HG03460 (cell line): Measurements from ENCODE around the gene GPR55.
"Not testable (repeated sequence)": the region's sequence is repeated elsewhere in the genome, so short reads cannot be mapped to it uniquely, and the experiment has no call there.

Experiments used
- ATAC-seq: cut with Tn5 transposase; IDR thresholded peaks from one replicate; pipeline ENCODE4 v1.9.1; 2021; ENCODE audit not compliant: unreplicated experiment

The GPR55 gene

DNA sequence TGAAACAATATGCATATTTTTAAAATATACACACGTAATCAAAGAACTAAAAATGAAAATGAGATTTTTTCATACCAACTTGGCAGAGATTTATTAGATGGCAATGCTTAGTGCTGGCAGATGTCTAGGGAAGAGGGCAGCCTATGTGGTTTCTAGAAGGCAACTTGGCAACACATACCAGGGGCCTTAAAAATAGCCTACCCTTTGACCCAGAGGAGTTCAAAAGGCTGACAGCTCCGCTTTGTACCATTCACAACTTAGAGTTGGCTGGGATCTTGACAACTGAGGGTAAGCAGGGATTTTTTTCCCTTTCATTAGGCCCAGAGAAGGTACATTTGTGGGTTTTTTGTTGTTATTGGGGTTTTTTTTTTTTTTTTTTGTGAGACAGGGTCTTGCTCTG is 26.4 kb upstream of the GPR55 start:
- no peak for ATAC-seq

DNA sequence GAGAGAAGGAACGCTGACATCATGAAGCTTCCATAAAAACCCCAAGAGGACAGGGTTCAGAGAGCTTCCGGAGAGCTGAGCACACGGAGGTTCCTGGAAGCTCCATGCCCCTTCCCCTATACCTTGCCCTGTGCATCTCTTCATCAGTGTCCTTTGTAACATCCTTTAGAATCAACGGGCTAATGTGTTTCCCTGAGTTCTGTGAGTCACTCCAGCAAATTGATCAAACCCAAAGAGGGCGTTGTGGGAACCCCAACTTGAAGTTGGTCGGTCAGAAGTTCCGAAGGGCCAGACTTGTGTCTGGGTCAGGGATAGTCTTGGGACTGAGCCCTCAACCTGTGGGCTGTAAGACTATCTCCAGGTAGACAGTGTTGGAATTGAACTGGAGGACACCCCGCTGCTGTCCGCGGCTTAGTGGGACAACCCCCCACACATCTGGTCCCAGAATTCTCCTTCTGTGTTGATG is 25.9 kb upstream of the GPR55 start:
- ATAC-seq = no peak

DNA sequence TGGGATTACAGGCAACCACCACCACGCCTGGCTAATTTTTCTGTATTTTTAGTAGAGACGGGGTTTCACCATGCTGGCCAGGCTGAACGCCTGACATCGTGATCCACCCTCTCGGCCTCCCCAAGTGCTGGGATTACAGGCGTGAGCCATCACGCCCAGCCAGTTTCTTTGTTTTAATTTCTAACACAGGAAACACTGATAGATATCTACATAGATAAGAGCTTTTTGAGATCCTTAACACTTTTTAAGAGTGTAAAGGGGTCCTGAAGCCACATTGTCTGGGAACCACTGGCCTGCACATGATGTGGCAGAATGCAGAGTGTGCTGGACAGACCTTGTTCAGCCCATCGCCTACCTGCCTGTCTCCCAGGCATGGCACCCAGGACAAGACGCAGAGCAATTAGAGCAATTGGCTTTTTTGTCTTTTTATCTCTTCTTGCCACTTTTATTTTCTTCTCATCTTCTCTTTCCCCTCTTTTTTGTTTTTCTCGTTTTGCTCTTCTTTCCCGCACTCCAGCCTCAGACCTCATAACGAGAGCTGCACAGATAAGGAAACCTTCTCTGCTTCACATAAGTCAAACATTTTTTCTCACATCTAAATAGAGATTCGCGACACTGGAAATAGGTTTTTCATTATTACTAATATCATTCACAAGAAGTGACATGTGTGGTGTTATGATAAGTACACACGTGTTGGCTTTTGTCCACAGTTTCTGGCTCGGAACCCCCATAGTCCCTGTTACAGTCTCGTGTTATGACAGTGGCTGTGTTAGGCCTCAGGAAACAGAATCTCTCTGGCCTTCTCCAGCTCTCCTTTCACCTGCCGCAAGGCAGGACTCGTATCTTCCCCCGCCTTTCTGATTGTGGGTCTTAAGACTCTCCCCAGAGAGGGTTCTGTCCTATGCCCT is 25.2 kb upstream of the GPR55 start:
- peak; percentile 47 for ATAC-seq

DNA sequence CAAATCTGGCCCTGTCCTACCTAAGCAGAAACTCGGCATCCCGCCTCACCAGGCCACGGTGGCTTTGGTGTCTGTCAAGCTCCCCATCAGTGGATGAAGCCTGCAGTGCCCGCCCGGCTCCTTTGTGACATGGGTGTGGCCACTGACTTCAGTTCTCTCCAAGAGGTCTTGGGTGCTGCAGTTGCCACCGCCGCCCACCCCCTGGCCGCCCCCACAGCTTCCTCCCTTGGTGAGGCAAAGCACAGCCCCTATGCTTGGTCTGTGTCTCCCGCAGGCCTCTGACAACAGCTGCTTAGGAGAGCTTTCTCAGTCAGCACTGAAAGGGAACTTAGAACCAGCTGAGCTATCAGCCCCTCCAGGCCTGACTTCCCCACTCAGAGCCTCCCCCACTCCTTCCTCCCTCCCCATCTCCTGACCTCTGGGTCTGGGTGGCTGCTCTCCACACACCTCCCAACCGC is 22.9 kb upstream of the GPR55 start:
- ATAC-seq = peak; percentile 43

DNA sequence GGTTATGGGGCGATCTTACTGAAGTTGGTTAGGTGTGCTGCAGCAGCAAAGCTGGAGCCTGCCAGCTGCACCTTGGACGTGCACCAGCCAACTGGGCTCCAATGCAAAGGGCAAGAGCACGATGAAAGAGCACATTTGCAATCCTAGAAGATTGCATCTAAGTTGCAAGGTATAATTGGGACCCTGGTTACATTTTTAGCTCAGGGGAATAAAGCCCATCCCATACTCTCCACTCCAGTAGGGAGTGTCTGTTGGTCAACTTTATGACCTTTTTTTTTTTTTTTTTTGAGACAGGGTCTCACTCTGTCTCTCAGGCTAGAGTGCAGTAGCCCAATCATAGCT is 22.2 kb upstream of the GPR55 start:
- ATAC-seq = no peak

DNA sequence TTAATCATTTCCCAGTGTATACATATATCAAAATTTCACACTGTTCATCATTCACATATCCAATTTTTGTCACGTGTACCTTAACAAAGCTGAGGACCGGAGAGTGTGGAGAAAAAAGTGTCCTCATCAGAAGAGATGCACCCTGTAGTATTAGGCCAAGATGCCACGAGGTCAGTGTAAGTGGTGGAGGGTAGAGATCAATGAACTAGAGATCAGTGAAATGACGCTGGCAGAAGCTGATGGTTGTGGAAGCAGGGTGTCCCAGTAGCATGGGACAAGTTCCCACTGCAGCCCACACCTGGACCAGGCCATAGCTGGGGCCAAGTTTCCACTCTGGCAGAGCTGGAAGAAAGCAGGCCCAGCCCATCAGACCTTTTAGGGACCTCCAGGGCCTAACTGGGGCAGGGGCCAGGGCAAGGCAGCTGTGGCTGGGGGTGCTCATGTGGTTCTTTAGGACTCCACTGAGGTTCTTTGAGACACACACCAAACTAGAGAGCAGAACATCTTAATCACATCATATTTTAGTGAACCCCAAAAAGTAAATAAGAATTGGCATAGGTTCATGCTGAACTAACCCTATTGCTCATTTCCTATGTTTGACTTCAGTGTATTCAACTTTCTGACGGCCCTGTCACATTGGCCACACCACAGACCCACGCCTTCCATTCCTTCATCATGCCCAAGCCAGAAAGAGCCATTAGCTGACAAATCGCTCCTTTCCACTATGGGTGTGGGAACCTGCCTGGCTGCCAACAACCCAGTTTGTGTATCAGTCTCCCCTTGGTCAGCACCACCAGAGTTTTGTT is 21.6 kb upstream of the GPR55 start:
- no peak for ATAC-seq

DNA sequence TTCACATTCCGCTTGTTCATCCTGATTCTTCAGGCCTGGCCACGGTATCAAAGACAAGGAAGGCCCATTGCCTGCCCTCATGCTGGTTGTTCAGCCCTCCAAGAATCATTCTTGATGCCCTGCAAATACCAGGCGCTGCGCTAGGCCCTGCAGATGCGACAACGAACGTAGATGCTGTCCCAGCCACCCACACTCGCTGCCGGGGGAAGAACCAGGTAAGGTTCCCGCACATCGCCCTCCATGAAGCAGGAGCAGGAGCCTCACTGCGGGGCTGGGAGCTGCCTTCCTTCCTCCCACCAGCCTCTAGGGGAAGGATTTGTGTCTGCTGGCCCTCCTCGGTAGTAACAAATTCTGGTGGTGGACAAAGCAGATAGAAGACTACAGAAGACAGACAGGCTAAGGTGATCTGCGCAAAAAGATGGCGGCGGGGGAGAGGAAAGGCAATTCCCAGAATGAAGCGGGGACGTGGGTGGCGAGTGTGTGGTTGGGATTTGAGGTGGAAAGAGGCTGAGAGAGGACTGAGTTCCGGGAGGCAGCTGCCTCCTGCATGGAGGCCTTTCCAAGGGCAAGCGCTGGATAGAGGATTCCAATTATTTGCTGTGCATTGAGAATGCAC is 19.8 kb upstream of the GPR55 start:
- ATAC-seq = no peak

DNA sequence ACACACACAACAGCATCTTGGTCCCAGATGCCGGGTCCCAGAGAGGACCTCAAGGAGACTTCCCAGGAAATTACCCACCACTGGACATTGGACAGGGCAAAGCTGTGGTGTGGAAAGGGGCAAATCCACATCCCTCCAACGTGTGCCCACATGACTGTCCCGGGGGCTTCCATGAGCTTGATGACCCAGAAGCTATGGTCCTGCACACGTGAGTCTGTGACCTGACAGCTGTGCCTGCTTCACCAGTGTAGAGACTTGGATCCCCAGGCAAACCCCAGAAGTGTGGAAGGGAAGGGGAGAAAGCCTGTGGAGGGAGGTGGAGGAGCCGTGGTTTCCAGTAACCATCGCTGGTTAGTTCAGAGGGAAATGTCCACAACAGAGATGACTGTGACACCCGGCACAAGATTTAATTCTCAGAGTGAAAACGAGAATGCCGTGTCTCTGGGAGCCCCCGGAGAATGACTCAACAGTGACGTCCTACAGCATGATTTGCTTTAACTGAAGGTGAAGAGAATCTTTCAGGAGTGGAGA is 19.1 kb upstream of the GPR55 start:
- peak; percentile 54 for ATAC-seq

DNA sequence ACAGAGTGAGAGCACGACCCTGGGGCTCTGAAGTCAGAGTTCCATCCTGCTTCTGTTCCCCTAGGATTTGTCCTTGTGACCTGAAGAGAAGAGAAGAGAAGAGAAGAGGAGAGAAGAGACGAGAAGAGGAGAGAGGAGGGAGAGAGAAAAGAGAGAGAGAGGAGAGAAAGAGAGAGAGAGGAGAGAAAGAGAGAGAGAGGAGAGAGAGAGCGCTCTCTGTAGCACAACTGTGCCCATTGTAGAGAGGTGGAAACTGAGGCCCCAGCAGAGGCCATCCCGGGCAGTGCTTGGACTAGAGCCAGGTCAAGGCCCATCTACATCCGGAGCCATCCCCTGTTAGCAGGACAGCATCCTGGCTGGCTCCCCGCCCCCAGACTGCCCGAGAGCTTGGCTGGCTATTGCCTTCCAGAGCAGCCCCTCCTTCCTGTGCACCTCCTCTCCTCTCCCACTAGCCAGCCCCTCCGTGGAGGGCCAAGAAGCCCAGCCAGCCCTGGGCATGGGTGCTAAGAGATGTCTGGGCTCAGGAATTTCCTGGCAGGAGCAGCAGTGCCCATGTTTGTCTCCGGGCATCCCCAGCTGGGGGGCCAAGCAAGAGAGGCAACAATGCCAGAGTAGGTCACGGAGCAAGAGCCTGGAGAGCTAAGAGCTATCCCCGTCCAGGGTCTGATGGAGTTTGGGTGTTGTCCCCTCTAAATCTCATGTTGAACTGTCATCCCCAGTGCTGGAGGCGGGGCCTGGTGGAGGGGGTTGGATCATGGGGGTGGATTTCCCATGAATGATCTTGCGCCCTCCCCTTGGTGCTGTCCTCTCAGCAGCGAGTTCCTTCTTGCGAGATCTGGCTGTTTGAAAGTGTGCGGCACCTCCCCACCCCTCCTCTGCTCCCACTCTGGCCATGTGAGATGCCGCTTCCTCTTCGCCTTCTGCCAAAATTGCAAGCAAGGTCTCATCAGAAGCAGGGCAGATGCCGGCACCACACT is 18.2 kb upstream of the GPR55 start:
- peak; percentile 63 for ATAC-seq

DNA sequence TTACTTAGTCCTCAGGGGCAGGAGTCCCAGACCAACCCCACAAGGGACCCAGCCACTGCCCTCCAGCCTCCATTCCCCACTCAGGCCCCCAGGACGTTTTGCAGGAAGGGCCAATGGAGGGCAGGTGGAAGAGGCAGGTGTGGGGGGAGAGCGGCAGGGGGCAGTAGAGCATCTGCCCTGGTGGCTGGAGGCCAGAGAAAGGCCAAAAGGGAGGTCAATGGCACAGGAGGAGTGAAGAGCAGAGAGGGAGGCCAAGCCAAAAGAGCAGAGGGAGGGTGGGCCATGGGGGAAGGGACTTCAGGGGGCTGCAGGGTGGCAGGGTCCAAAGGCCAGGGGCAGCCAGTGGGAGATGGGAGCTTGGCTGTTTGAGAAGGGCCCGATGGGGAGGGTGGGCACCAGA is 17.3 kb upstream of the GPR55 start:
- no peak for ATAC-seq

DNA sequence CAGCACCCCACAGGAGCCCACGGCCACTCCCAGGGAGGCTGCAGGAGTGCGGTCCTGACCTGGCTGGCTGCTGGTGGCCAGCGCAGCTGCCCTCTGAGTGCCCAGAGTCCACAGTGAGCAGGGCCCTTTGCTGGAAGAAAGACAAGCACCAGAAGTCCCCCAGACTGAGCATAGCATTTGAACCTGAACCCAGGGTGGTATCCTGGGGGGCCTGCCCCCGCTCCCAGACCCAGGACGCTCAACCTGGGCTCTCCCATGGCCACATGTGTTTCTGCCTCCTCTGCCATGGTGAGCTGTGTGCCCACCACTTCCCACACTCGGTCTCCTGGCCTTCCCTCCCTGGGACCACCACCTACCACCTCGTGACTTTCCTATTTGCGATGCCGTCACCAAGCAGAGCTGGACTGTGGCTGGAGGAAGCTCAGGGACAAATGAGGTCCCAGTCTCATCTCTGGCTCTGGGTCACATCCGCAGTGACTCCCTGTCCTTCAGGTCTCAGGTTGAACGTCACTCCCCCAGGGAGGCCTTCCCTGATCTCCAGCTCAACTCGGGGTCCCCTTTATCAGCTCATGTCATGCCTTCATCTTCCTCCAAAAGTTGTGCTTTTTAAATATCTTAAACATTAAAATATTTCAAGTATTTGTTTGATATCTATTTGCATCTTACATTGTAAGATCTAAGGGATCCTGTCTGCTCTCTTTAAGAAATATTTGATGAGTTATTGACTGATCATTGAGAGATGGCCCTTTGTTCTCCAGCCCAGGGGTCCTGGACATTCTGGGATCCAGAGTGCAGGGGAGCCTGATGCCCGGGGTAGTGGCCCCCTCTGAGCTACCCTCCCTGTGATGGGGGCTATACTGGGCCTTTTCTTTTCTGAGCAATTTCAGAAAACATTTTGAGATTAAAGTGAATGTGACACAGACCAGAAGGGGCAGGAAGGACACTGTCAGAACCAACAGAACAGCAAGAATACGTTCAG is 16.4 kb upstream of the GPR55 start:
- ATAC-seq = no peak

DNA sequence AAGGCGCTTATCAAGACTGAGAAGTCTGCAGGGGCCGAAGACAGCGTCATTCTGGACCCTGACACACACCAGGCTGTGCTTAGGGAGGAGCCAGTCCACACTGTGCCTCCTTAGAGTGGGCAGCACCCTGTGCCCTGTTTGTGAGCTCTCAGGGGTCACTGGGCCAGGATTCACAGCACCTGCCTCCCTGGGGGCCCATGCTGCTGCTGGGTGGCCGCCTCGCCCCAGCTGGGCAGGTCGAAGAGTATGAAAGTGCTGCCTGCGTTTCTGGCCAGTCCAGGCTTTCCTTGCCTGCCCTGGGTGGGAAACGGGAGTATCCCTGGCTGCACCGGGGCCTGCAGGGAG is 15.4 kb upstream of the GPR55 start:
- no peak for ATAC-seq

DNA sequence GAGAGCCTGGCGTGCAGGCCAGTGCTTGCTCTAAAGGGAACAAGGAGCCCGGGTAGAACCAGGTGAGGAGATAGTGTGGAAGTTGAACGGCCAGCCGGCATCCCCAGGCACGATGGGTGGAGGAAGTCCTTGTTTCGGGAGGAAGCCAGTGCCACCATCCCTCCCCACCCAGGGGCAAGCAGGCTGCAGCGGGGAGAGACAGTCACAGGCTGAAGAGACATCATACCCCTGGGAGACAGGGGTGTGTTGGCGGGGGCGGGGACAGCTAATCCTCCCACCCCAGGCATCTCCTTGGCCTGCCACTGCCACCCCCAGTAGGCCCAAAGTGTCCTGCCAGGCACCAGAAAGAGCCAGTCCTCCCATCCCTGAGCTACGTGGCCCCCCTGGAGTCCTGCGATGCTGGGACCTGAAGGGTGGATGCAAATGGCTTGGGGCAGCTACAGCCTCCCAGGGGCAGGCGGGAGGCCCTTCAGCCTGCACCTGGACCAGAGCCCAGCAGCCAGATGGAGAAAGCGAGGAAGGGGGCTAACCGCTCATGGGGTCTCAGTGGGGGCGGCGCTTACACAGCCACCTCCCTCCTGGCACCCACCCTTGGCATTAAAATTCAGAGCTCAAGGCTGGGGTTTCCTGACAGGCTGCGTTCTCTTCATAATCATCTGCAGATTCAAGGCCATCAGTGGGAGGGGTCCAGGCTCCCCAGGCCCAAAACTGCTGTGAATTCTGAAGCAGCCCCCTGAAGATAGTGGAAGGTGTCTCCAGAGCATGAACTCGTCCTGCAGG is 14.8 kb upstream of the GPR55 start:
- no peak for ATAC-seq

DNA sequence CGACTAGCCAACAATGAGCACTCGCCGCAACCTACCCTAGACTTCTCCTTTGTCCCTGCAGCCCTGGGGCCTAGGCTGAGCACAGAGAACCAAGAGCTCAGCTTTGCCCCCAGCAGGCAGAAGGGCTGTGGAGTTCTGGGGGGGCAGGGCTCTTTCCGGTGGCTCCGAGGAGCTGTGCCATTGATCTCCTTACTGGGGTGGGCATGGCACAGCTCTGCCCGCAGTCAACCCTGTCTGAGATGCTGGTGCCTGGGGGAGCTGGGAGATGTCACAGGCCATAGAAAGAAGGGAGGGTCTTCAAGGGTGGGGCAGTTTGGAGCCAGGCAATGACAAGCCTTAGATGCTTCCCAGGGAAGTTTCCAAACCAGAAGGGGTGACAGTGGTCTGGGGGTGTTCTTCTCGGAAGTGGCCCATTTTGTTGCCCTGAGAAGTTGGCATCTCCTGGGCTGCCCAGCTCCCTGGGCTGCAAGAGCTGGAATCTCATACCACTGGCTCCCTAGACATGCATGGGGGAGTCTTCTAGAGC is 14.1 kb upstream of the GPR55 start:
- ATAC-seq = no peak

DNA sequence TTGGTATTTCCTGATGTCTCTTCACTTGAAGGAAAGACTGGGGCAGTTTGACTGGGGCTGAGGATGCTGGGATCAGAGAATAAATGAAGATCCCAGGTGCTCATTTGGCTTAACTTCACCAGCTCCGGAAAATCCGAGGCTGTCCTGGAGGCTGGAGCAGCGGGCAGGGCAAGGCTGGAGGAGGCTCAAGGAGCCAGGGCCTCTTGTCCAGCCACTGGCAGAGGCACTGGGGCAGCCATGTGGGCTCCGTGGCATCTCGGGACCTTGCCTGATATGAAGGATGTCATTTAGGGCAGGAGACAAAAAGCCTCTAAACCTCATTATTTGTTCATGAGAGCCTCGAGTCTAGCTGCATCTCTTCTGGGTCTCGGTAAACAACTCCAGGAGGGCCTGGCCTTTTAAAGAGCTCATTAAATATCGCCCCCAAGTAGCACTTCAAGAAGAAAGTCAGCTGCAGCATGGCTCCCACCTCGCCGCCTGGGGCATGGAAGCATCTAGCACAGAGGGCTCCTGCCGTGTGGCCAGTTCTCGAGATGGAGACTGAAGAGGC is 13.5 kb upstream of the GPR55 start:
- no peak for ATAC-seq

DNA sequence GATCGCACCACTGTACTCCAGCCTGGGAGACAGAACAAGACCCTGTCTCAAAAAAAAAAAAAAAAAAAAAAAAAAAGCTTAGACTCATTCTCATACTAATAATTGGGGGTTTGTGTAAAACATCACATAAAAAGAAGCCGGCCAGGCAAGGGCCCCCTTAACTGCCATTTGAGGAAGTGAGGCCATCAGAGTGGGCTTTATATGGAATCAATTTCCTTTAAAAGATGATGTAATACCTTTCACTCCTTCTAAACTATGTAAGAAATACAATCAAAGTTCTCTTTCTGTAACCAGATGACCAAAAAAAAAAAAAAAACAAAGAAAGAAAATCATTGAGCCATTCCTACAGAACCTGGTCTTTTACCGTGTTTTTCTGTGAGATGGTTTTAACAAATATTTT is 13.1 kb upstream of the GPR55 start:
- ATAC-seq = no peak

DNA sequence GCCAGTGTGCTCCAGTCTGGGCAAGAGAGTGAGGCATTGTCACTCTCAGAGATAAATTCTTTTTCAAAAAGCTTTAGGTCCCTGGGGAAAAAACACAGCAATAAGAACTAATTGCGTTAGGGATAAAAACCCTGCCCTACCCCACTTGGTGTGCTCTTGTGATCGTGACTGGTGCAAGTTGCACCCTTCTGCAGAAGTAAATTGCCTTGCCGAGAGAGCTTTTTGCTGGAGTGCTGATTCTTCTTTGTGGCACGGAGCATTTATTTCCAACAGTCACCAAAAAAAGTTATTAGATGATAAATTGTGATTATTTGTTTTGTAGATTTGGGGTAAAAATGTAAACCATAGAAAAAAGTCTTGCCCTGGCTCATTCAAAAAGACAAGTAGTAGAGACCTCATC is 12.3 kb upstream of the GPR55 start:
- no peak for ATAC-seq

DNA sequence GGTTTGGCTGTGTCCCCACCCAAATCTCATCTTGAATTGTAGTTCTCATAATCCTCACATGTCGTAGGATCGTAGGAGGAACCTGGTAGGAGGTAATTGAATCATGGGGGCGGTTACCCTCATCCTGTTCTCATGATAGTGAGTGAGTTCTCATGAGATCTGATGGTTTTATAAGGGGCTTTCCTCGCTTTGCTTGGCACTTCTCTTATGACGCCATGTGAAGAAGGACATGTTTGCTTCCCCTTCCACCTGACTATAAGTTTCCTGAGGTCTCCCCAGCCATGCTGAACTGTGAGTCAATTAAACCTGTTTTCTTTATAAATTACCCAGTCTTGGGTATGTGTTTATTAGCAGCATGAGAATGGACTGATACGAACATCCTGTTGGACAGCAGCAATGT is 11.2 kb upstream of the GPR55 start:
- not testable (repeated sequence) for ATAC-seq
